CD4-positive, alpha-beta T cell (primary cell): Measurements from ENCODE around the gene FAM83F. TPM values are rescaled to one million over a fixed set of nuclear protein-coding genes. Genes with fewer than 3 reads are reported as not detected.

Source experiments
- ATAC-seq: fragments of 200-7000 bp; cut with Tn5 transposase; one replicate; pipeline ENCODE4 v1.10.0; 2022; ENCODE audit warnings: mild to moderate bottlenecking; ENCODE audit not compliant: poor library complexity
- CTCF ChIA-PET: fragments of 350-600 bp; sonication (Branson Sonifier 250); formaldehyde crosslinking; loops from one replicate; lab custom pipeline; 2021; ENCODE audit warnings: antibody characterized with exemption, inconsistent platforms; lab: Charles Lee
- POLR2A ChIA-PET: fragments of 350-600 bp; sonication (Branson Sonifier 250); formaldehyde crosslinking; loops from one replicate; lab custom pipeline; 2021; ENCODE audit warnings: antibody characterized with exemption, inconsistent platforms; lab: Charles Lee
- DNase-seq, 14 experiments: peaks; one replicate each; pipeline ENCODE4 v3.0.0-alpha.2; 2013 to 2020; ENCODE audit warnings: mixed read lengths in 2 of 14
- H3K27ac ChIP-seq, 2 donors: one replicate each; pipeline versions ENCODE4 v1.5.1 to v1.7.0; 2013; ENCODE audit warnings: low read length in 2 of 2, low read depth in 1 of 2, mild to moderate bottlenecking in 1 of 2
- H3K27me3 ChIP-seq, 2 experiments: 1 replicate in 1 of 2; 2 replicates in 1 of 2; pipeline versions ENCODE4 v1.6.1 to v1.7.0; 2013; ENCODE audit warnings: low read length in 2 of 2, control low read depth in 1 of 2, mild to moderate bottlenecking in 1 of 2, moderate library complexity in 1 of 2; ENCODE audit not compliant: insufficient read depth in 2 of 2, control insufficient read depth in 1 of 2
- H3K36me3 ChIP-seq: one replicate; pipeline ENCODE4 v1.6.1; 2013; ENCODE audit warnings: low read length, control low read depth; ENCODE audit not compliant: insufficient read depth
- H3K4me1 ChIP-seq: one replicate; pipeline ENCODE4 v1.6.1; 2013; ENCODE audit warnings: low read length, control low read depth; ENCODE audit not compliant: insufficient read depth
- H3K4me3 ChIP-seq: one replicate; pipeline ENCODE4 v1.5.1; 2013; ENCODE audit warnings: mild to moderate bottlenecking, low read length, moderate library complexity
- H3K9me3 ChIP-seq, 2 experiments: 1 replicate in 1 of 2; 2 replicates in 1 of 2; pipeline versions ENCODE4 v1.6.1 to v1.7.0; 2013; ENCODE audit warnings: low read length in 2 of 2, mild to moderate bottlenecking in 2 of 2, control low read depth in 1 of 2, moderate library complexity in 1 of 2; ENCODE audit not compliant: control insufficient read depth in 1 of 2, insufficient read depth in 1 of 2
- H3K27ac Mint-ChIP-seq: one replicate; pipeline ENCODE4 v1.8.0; 2020; ENCODE audit warnings: mixed read lengths
- H3K27me3 Mint-ChIP-seq: one replicate; pipeline ENCODE4 v1.8.0; 2021; ENCODE audit warnings: mixed read lengths
- H3K36me3 Mint-ChIP-seq: one replicate; pipeline ENCODE4 v1.8.0; 2021; ENCODE audit warnings: low read depth, mixed read lengths
- H3K4me1 Mint-ChIP-seq: one replicate; pipeline ENCODE4 v1.8.0; 2021; ENCODE audit warnings: low read depth, mixed read lengths
- H3K4me3 Mint-ChIP-seq: one replicate; pipeline ENCODE4 v1.8.0; 2020; ENCODE audit warnings: mild to moderate bottlenecking, mixed read lengths
- H3K9me3 Mint-ChIP-seq: one replicate; pipeline ENCODE4 v1.8.0; 2020; ENCODE audit warnings: mixed read lengths
- intact Hi-C, 2 experiments: fragments of 100-400 bp; cut with DNase I in 1 of 2; cut with micrococcal nuclease in 1 of 2; formaldehyde crosslinking; loops; one replicate each; pipeline versions ENCODE4 v1.15.1 to v1.9.0; 2023 to 2025; cut with DNase I, micrococcal nuclease
- total RNA-seq, 174 experiments: library from RNA in 2 of 174; stranded (reverse) in 2 of 174; gene quantifications; one replicate each; pipeline ENCODE4 v1.2.3 and lab custom pipeline; 2021 to 2026
- TF ChIP-seq, protein P1 (sequence below): fragments of 200-600 bp; IDR thresholded peaks from one replicate; pipeline ENCODE4 v1.8.0; 2022; ENCODE audit warnings: antibody characterized with exemption, mild to moderate bottlenecking

The FAM83F gene
- total RNA-seq, 2 experiments from 2014 or later, result 5.2 to 6.8 TPM

DNA sequence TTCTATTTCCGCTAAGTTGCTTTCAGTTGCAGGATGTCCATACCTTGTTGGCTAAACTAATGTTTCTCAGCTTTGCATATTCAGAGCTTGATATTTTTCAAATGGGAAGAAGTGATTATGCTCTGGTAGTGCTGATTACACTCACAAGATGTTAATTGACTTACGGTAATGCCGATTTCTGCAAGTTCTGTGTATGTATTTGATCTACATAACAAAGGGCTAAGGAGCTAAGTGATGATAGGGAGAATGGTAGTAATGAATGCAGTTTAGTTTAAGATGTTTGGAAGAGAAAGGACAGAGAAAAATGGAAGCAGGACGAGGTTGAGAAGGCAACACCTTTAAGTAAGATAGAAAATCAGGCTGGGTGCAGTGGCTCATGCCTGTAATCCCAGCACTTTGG lies 61.4 kb downstream of the FAM83F start:
- CTCF ChIA-PET, result interaction anchor here (0.6 to 2.5 kb wide), 6 partner anchors 9 to 292 kb away, joined by 3 to 12 read pairs (median 4); no protein-coding TSS in a partner anchor
- DNase-seq (no peak), ATAC-seq (no peak)
- Histone ChIP-seq H3K27ac (peak overlapping the region; percentile 72 to 86), H3K4me1 (peaks cover 65% of the 10 kb centered on the region), H3K4me3 (no peak overlapping the region), H3K9me3 (no peaks in the 10 kb centered on the region), H3K36me3 (no peaks in the 10 kb centered on the region), H3K27me3 (no peaks in the 10 kb centered on the region)
- Mint-ChIP-seq H3K4me1 (peaks cover 82% of the 10 kb centered on the region), H3K27me3 (no peaks in the 10 kb centered on the region), H3K9me3 (no peaks in the 10 kb centered on the region), H3K36me3 (peaks cover 27% of the 10 kb centered on the region), H3K4me3 (peak overlapping the region; percentile 0), H3K27ac (peak overlapping the region; percentile 82)
- POLR2A ChIA-PET, result interaction anchor here (0.6 to 4.0 kb wide), 11 partner anchors 10 to 292 kb away, joined by 3 to 85 read pairs (median 3); no protein-coding TSS in a partner anchor
- intact Hi-C loops, result loop anchor here in 1 of 2 experiments (5.0 kb wide), 5 partner anchors 61 to 291 kb away; partner anchors contain the start of genes ADSL and TNRC6B
- TF ChIP-seq, protein P1, sequence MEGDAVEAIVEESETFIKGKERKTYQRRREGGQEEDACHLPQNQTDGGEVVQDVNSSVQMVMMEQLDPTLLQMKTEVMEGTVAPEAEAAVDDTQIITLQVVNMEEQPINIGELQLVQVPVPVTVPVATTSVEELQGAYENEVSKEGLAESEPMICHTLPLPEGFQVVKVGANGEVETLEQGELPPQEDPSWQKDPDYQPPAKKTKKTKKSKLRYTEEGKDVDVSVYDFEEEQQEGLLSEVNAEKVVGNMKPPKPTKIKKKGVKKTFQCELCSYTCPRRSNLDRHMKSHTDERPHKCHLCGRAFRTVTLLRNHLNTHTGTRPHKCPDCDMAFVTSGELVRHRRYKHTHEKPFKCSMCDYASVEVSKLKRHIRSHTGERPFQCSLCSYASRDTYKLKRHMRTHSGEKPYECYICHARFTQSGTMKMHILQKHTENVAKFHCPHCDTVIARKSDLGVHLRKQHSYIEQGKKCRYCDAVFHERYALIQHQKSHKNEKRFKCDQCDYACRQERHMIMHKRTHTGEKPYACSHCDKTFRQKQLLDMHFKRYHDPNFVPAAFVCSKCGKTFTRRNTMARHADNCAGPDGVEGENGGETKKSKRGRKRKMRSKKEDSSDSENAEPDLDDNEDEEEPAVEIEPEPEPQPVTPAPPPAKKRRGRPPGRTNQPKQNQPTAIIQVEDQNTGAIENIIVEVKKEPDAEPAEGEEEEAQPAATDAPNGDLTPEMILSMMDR, result no peak

DNA sequence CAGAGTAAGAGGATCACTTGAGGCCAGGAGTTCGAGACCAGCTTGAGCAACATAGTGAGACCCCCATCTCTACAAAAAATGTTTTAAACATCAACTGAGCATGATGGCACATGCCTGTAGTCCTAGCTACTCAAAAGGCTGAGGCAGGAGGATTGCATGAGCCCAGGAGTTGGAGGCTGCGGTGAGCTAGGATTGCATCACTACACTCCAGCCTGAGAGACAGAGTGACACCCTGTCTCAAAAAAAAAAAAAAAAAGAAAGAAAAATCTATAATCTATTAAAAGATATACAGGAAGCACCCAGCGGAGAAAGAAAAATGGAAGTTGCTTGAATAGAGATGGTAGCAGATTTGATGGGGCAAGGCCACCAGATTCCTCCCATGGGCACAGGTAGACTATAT lies 61.8 kb downstream of the FAM83F start:
- no peak overlapping the region for H3K4me3 ChIP-seq
- no peaks in the 10 kb centered on the region for H3K36me3 ChIP-seq
- Mint-ChIP-seq H3K36me3 (peaks cover 23% of the 10 kb centered on the region), H3K4me1 (peaks cover 82% of the 10 kb centered on the region), H3K27ac (peak overlapping the region; percentile 82), H3K9me3 (no peaks in the 10 kb centered on the region), H3K27me3 (no peaks in the 10 kb centered on the region), H3K4me3 (no peak overlapping the region)
- H3K27ac ChIP-seq, result peak overlapping the region; percentile 72 to 86
- ChIA-PET CTCF (interaction anchor here (0.6 to 2.5 kb wide), 5 partner anchors 9 to 292 kb away, joined by 3 to 12 read pairs (median 5); no protein-coding TSS in a partner anchor), POLR2A (interaction anchor here (0.6 to 4.0 kb wide), 6 partner anchors 9 to 291 kb away, joined by 3 to 85 read pairs (median 6); no protein-coding TSS in a partner anchor)
- intact Hi-C loops, result loop anchor here in 1 of 2 experiments (5.0 kb wide), 5 partner anchors 61 to 291 kb away; partner anchors contain the start of genes ADSL and TNRC6B
- peaks cover 61% of the 10 kb centered on the region for H3K4me1 ChIP-seq
- ATAC-seq (no peak), DNase-seq (no peak)
- TF ChIP-seq, protein P1, result no peak
- no peaks in the 10 kb centered on the region for H3K27me3 ChIP-seq
- H3K9me3 ChIP-seq, result no peaks in the 10 kb centered on the region

DNA sequence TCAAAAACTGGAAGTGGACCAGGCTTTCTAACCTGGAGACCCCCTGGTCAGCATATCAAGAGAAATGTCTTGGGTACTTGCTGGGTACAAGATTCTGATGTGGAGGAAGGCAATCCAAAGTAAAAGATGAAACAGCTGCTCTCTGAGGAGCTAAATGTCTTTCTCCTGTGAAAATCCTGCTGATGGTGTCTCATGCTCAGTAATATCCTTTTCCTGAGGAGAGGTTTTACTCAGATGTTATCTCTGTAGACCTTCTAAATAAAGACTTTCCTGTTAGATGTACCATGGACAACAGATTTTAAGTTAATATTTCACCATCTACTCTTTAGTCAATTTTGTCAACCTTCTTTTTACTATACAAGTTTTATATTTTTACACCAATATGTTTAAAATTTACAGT lies 62.9 kb downstream of the FAM83F start:
- DNase-seq (no peak), ATAC-seq (no peak)
- H3K4me3 Mint-ChIP-seq, result no peak overlapping the region
- peaks cover 79% of the 10 kb centered on the region for H3K4me1 Mint-ChIP-seq
- no peaks in the 10 kb centered on the region for H3K27me3 Mint-ChIP-seq
- Histone ChIP-seq H3K4me3 (no peak overlapping the region), H3K9me3 (no peaks in the 10 kb centered on the region), H3K27me3 (no peaks in the 10 kb centered on the region), H3K4me1 (peaks cover 53% of the 10 kb centered on the region), H3K27ac (no peak overlapping the region), H3K36me3 (no peaks in the 10 kb centered on the region)
- TF ChIP-seq, protein P1, result no peak
- H3K9me3 Mint-ChIP-seq, result no peaks in the 10 kb centered on the region
- peak overlapping the region; percentile 54 for H3K27ac Mint-ChIP-seq
- H3K36me3 Mint-ChIP-seq, result peaks cover 23% of the 10 kb centered on the region
- ChIA-PET POLR2A (interaction anchor here (1.0 kb wide), 1 partner anchor 233 kb away, joined by 3 read pairs; no protein-coding TSS in a partner anchor), CTCF (interaction anchor here (0.7 to 2.1 kb wide), 3 partner anchors 50 to 313 kb away, joined by 3 to 5 read pairs (median 3); partner anchors contain the start of gene SGSM3)
- intact Hi-C loops, result loop anchor here in 1 of 2 experiments (5.0 kb wide), 5 partner anchors 60 to 290 kb away; partner anchors contain the start of genes ADSL and TNRC6B
